C4-2B (cell line): ENCODE results near the gene STEAP1B.

ENCODE experiments used
- ZFX ChIP-seq: fragments of 450-650 bp; IDR thresholded peaks from 2 replicates; pipeline ENCODE4 v1.6.1; 2017
- TF ChIP-seq, protein P1 (sequence below): fragments of 450-650 bp; conservative IDR thresholded peaks from 2 replicates; pipeline ENCODE4 v1.5.1; 2017; ENCODE audit warnings: mild to moderate bottlenecking

DNA sequence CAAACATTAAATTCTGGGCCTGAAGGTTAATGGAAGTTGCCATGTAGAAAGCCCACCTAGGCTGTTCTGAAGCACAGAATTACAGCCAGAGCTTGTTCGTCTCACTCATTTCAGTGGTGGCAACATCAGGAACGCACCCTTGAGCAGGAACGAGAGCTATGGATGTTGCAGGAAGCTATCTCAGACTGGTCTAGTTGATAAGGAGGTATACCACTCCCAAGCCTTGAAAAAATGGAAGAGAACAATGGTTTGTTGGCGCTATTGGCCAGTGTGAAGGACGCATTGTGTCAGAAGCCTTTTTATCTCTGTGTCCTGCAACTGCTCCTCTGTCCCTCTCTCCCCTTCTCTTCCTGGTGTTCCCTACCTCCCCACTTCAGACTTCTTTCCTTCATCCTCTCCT is 82.1 kb downstream of the STEAP1B start:
- TF ChIP-seq, protein P1, sequence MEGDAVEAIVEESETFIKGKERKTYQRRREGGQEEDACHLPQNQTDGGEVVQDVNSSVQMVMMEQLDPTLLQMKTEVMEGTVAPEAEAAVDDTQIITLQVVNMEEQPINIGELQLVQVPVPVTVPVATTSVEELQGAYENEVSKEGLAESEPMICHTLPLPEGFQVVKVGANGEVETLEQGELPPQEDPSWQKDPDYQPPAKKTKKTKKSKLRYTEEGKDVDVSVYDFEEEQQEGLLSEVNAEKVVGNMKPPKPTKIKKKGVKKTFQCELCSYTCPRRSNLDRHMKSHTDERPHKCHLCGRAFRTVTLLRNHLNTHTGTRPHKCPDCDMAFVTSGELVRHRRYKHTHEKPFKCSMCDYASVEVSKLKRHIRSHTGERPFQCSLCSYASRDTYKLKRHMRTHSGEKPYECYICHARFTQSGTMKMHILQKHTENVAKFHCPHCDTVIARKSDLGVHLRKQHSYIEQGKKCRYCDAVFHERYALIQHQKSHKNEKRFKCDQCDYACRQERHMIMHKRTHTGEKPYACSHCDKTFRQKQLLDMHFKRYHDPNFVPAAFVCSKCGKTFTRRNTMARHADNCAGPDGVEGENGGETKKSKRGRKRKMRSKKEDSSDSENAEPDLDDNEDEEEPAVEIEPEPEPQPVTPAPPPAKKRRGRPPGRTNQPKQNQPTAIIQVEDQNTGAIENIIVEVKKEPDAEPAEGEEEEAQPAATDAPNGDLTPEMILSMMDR: no peak
- no peak for TF ChIP-seq ZFX
